Gastrocnemius medialis (tissue), 4 donors: ENCODE data around the gene ATF6. TPM values are rescaled to one million over a fixed set of nuclear protein-coding genes. Genes with fewer than 3 reads are reported as not detected.

ENCODE experiments used
- ATAC-seq, 2 donors: fragments of 150-250 bp; one replicate each; pipeline ENCODE4 v1.9.1; 2016
- DNase-seq, 2 donors: peaks; one replicate each; pipeline ENCODE4 v3.0.0-alpha.2; 2019
- H3K27ac ChIP-seq, 4 donors: fragments of 200-600 bp; sonication (generic); 1 replicate in 1 of 4; 2 replicates in 3 of 4; pipeline ENCODE4 v1.5.1; 2016 to 2018; ENCODE audit warnings: mild to moderate bottlenecking in 2 of 4, moderate library complexity in 1 of 4
- H3K27me3 ChIP-seq, 3 donors: fragments of 200-600 bp; sonication (generic) in 2 of 3; 1 replicate in 1 of 3; 2 replicates in 2 of 3; pipeline versions ENCODE4 v1.5.1 to v1.6.0; 2016 to 2019; ENCODE audit warnings: mild to moderate bottlenecking in 1 of 3, moderate library complexity in 1 of 3
- H3K36me3 ChIP-seq, 2 donors: fragments of 200-600 bp; sonication (generic) in 1 of 2; one replicate each; pipeline ENCODE4 v1.5.1; 2017 to 2018
- H3K4me1 ChIP-seq, 2 donors: fragments of 200-600 bp; sonication (generic) in 1 of 2; one replicate each; pipeline ENCODE4 v1.5.1; 2016 to 2017; ENCODE audit warnings: mild to moderate bottlenecking in 2 of 2
- H3K4me3 ChIP-seq, 4 donors: fragments of 200-600 bp; sonication (generic) in 3 of 4; 1 replicate in 1 of 4; 2 replicates in 3 of 4; pipeline ENCODE4 v1.5.1; 2016 to 2019; ENCODE audit warnings: mild to moderate bottlenecking in 2 of 4
- H3K9me3 ChIP-seq, 3 donors: fragments of 200-600 bp; sonication (generic) in 2 of 3; 1 replicate in 1 of 3; 2 replicates in 2 of 3; pipeline ENCODE4 v1.5.1; 2016 to 2019
- CTCF ChIP-seq, 5 experiments: fragments of 450-650 bp in 3 of 5; fragments of 200-600 bp in 2 of 5; sonication (generic) in 2 of 5; IDR thresholded peaks in 4 of 5; conservative IDR thresholded peaks in 1 of 5; 1 replicate in 4 of 5; 2 replicates in 1 of 5; pipeline ENCODE4 v1.5.1; 2016 to 2019; ENCODE audit warnings: antibody characterized with exemption in 5 of 5, mild to moderate bottlenecking in 3 of 5, moderate library complexity in 3 of 5
- POLR2A ChIP-seq, 2 donors: fragments of 450-650 bp; IDR thresholded peaks; one replicate each; pipeline ENCODE4 v1.6.1; 2017; ENCODE audit warnings: antibody characterized with exemption in 2 of 2, mild to moderate bottlenecking in 2 of 2, moderate library complexity in 2 of 2
- in situ Hi-C, 4 donors: fragments of 200-750 bp; cut with MboI; loops; one replicate each; pipeline versions ENCODE4 v1.15.0 to v1.8.0; 2017; ENCODE audit warnings: low sequenced_read_pairs in 4 of 4
- intact Hi-C: fragments of 100-400 bp; cut with DNase I; formaldehyde crosslinking; loops from one replicate; pipeline ENCODE4 v1.15.1; 2023; ENCODE audit warnings: low total_unique reads
- total RNA-seq, 4 donors: library from RNA; depleted of rRNA; stranded (reverse); fragments of >200 nt; gene quantifications; one replicate each; pipeline versions ENCODE4 v1.1.0 to v1.2.3, GENCODE V29; 2016

Gene ATF6
- total RNA-seq, 4 donors from 2014 or later = 15.3 to 20.1 (median 18.3) TPM

- intact Hi-C loops = no loop called here
- no peak for DNase-seq
- ATAC-seq = no peak
- peaks cover 0 to 2% of the 10 kb centered on the region in 2 donors for H3K36me3 ChIP-seq
- TF ChIP-seq POLR2A (IDR thresholded peaks at IDR 0.05) (no peak), CTCF (IDR thresholded peaks at IDR 0.05 in 4 of 5, conservative IDR thresholded peaks at IDR 0.05 in 1 of 5) (no peak)
- peaks cover 37 to 46% of the 10 kb centered on the region in 2 donors for H3K4me1 ChIP-seq
- no peak overlapping the region for H3K27ac ChIP-seq
- no peaks in the 10 kb centered on the region for H3K9me3 ChIP-seq
- in situ Hi-C loops = no loop called here
- H3K27me3 ChIP-seq = no peaks in the 10 kb centered on the region
- no peak overlapping the region for H3K4me3 ChIP-seq
These were observed 187.3 kb downstream of the ATF6 start for GRCh38 chr1:161953256-161953920.

DNA sequence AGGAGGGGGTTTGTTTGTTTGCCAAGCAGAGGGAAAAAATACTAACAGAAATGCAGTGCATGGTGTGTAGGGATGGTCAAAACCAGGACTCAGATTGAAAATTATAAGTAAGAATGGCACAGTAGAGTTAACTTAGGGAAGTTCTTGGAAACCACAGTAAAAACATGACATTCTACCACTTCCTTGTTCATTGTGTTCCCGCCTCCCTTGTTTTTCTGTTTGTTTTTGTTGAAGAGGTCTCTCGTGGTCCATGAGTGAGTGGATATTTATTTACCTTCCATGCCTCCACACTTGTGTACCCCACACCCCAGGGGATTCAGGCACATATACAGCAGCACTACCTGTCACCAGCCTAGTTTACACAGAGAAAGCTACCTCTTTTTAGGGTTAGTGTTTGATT, 187.9 kb downstream of the ATF6 start:
- no peaks in the 10 kb centered on the region for H3K9me3 ChIP-seq
- H3K27ac ChIP-seq = no peak overlapping the region
- ATAC-seq = no peak
- H3K4me1 ChIP-seq = peaks cover 30 to 39% of the 10 kb centered on the region in 2 donors
- TF ChIP-seq POLR2A (IDR thresholded peaks at IDR 0.05) (no peak), CTCF (IDR thresholded peaks at IDR 0.05 in 4 of 5, conservative IDR thresholded peaks at IDR 0.05 in 1 of 5) (no peak)
- intact Hi-C loops = no loop called here
- H3K36me3 ChIP-seq = peaks cover 0 to 9% of the 10 kb centered on the region in 2 donors
- no peaks in the 10 kb centered on the region for H3K27me3 ChIP-seq
- in situ Hi-C loops = no loop called here
- H3K4me3 ChIP-seq = no peak overlapping the region
- no peak for DNase-seq

- Histone ChIP-seq H3K9me3 (no peaks in the 10 kb centered on the region), H3K4me3 (no peak overlapping the region), H3K27ac (no peak overlapping the region), H3K4me1 (peaks cover 26 to 35% of the 10 kb centered on the region in 2 donors), H3K27me3 (no peaks in the 10 kb centered on the region), H3K36me3 (peaks cover 0 to 11% of the 10 kb centered on the region in 2 donors)
- ATAC-seq (no peak), DNase-seq (no peak)
- no peak for TF ChIP-seq CTCF (IDR thresholded peaks at IDR 0.05 in 4 of 5, conservative IDR thresholded peaks at IDR 0.05 in 1 of 5)
- no peak for TF ChIP-seq POLR2A (IDR thresholded peaks at IDR 0.05)
- intact Hi-C loops (no loop called here), in situ Hi-C loops (no loop called here)
These were observed 188.3 kb downstream of the ATF6 start for GRCh38 chr1:161954466-161954865.

GRCh38 chr1:161955606-161956005, 189.5 kb downstream of the ATF6 start:
- H3K36me3 ChIP-seq = peaks cover 0 to 11% of the 10 kb centered on the region in 2 donors
- ATAC-seq (no peak), DNase-seq (no peak)
- intact Hi-C loops (no loop called here), in situ Hi-C loops (no loop called here)
- no peaks in the 10 kb centered on the region for H3K27me3 ChIP-seq
- no peak overlapping the region for H3K27ac ChIP-seq
- peaks cover 14 to 24% of the 10 kb centered on the region in 2 donors for H3K4me1 ChIP-seq
- no peaks in the 10 kb centered on the region for H3K9me3 ChIP-seq
- H3K4me3 ChIP-seq = no peak overlapping the region
- TF ChIP-seq CTCF (IDR thresholded peaks at IDR 0.05 in 4 of 5, conservative IDR thresholded peaks at IDR 0.05 in 1 of 5) (no peak), POLR2A (IDR thresholded peaks at IDR 0.05) (no peak)

DNA sequence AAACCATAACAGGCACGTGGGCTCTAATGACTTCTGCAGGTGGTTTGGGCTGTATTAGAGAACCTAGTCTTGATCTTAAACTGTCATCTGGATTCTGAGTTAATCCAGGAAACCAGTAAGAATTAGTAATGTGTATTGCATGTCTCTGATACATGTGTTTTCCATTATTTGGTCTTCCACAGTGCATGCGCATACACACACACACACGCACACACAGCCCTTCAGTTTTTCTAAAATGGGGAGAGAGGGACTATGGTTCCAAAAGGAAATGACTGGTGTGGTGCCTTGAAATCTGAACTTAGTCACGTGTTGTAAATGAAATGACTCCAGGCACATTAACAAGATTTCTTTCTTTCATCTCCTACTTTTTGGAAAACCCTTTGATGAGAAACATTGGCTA, 190.0 kb downstream of the ATF6 start:
- Histone ChIP-seq H3K27ac (no peak overlapping the region), H3K4me3 (no peak overlapping the region), H3K4me1 (peaks cover 9 to 20% of the 10 kb centered on the region in 2 donors), H3K9me3 (no peaks in the 10 kb centered on the region), H3K36me3 (peaks cover 0 to 11% of the 10 kb centered on the region in 2 donors), H3K27me3 (no peaks in the 10 kb centered on the region)
- no peak for ATAC-seq
- DNase-seq = no peak
- in situ Hi-C loops (no loop called here), intact Hi-C loops (no loop called here)
- TF ChIP-seq CTCF (IDR thresholded peaks at IDR 0.05 in 4 of 5, conservative IDR thresholded peaks at IDR 0.05 in 1 of 5) = no peak
- no peak for TF ChIP-seq POLR2A (IDR thresholded peaks at IDR 0.05)
